Adrenal gland (tissue), 12 donors: ENCODE data around the gene EFHC1. TPM values are rescaled to one million over a fixed set of nuclear protein-coding genes. Genes with fewer than 3 reads are reported as not detected.

Experiments used
- DNase-seq, 7 donors: peaks; one replicate each; pipeline ENCODE4 v3.0.0-alpha.2; 2019 to 2020
- H3K27ac ChIP-seq, 5 donors: fragments of 200-600 bp; sonication (generic) in 4 of 5; 1 replicate in 3 of 5; 2 replicates in 2 of 5; pipeline versions ENCODE4 v1.5.1 to v1.8.0; 2016 to 2020; ENCODE audit warnings: mild to moderate bottlenecking in 1 of 5
- H3K27me3 ChIP-seq: fragments of 200-600 bp; 2 replicates; pipeline ENCODE4 v1.8.0; 2021
- H3K36me3 ChIP-seq, 2 donors: fragments of 200-600 bp; replicated peaks in 1 of 2; 1 replicate in 1 of 2; 2 replicates in 1 of 2; pipeline versions ENCODE4 v1.5.1 to v1.8.0; 2018 to 2022
- H3K4me1 ChIP-seq, 2 donors: fragments of 200-600 bp; replicated peaks in 1 of 2; 1 replicate in 1 of 2; 2 replicates in 1 of 2; pipeline versions ENCODE4 v1.5.1 to v1.8.0; 2018 to 2021
- H3K4me3 ChIP-seq, 4 donors: fragments of 200-600 bp; sonication (generic) in 3 of 4; one replicate each; pipeline ENCODE4 v1.5.1; 2016 to 2018
- H3K9me3 ChIP-seq, 3 donors: fragments of 200-600 bp; sonication (generic) in 1 of 3; replicated peaks in 1 of 3; 1 replicate in 2 of 3; 2 replicates in 1 of 3; pipeline versions ENCODE4 v1.5.1 to v1.8.0; 2016 to 2021
- CTCF ChIP-seq, 6 experiments: fragments of 450-650 bp in 4 of 6; fragments of 200-600 bp in 2 of 6; sonication (generic) in 1 of 6; IDR thresholded peaks; 1 replicate in 5 of 6; 2 replicates in 1 of 6; pipeline versions ENCODE4 v1.5.1 to v1.8.0; 2016 to 2021; ENCODE audit warnings: antibody characterized with exemption in 6 of 6, mild to moderate bottlenecking in 2 of 6, moderate library complexity in 1 of 6
- POLR2A ChIP-seq, 2 donors: fragments of 450-650 bp; IDR thresholded peaks; one replicate each; pipeline ENCODE4 v1.6.1; 2017; ENCODE audit warnings: antibody characterized with exemption in 2 of 2, mild to moderate bottlenecking in 2 of 2, moderate library complexity in 1 of 2
- WGBS, 4 donors: extraction: QIAGEN DNeasy Blood & Tissue Kit in 2 of 4; methylation state at CpG; one replicate each; pipeline versions ENCODE4 v1.1.5 to v1.1.7; 2013 to 2017; 5-methylcytosine and 5-hydroxymethylcytosine counted together
- intact Hi-C, 2 donors: fragments of 100-400 bp; cut with DNase I; formaldehyde crosslinking; loops; one replicate each; pipeline versions ENCODE4 v1.14.1 to v1.15.0; 2022 to 2023
- polyA plus RNA-seq, 3 donors: library from polyadenylated mRNA; stranded (reverse); fragments of 200-250 nt in 2 of 3; fragments of 350-450 nt in 1 of 3; fragmentation: Illumina TruSeq in 1 of 3; extraction: RNeasy Lipid Tissue Mini Kit (QIAGEN cat#74804) in 1 of 3; gene quantifications; one replicate each; pipeline ENCODE4 v1.2.3, GENCODE V29; 2013 to 2014
- total RNA-seq, 9 donors: library from RNA; depleted of rRNA in 4 of 9; stranded (reverse); fragments of >200 nt in 4 of 9; fragments of 120-200 nt in 1 of 9; fragmentation: NEBNext Ultra II Directional in 1 of 9; extraction: Animal tissue kit (Norgen Biotek cat#: 25700) in 1 of 9; gene quantifications; one replicate each; pipeline versions ENCODE4 v1.1.0 to v1.2.4, GENCODE V29; 2013 to 2023
- donor health status: healthy with polysubstance abuse.
- donor health status: Bipolar disorder and iron deficiency.
- donor health status: DM: yes; HTN: yes; CAD: no.
- donor health status: DM: no; HTN: no; CAD: no.
- donor health status: DM: no; HTN: no; CAD: no.
- donor health status: DM: yes; HTN: yes; CAD: no.

EFHC1 gene
- total and polyA plus RNA-seq, 12 donors, result 4.0 to 47.9 (median 16.8) TPM

GRCh38 chr6:52573295-52573694 lies 153.2 kb downstream of the EFHC1 start:
- Histone ChIP-seq H3K36me3 (no peaks in the 10 kb centered on the region), H3K4me3 (no peak overlapping the region), H3K27me3 (no peaks in the 10 kb centered on the region), H3K9me3 (no peaks in the 10 kb centered on the region), H3K27ac (peak overlapping the region in 2 of 5 donors; percentile 23 to 41), H3K4me1 (peaks cover 25 to 40% of the 10 kb centered on the region in 2 donors)
- intact Hi-C loops, result loop anchor here (5.0 to 10.0 kb wide), 3 partner anchors 51 to 148 kb away; partner anchors contain the start of gene EFHC1 (in 1 of the 2)
- TF ChIP-seq CTCF (IDR thresholded peaks at IDR 0.05), result peak in 1 of 6 experiments; percentile 11
- TF ChIP-seq POLR2A (IDR thresholded peaks at IDR 0.05), result no peak
- DNase-seq, result no peak
- 42 to 70% (median 46%) methylated on average over 2 of the region's 2 CpGs for WGBS, 4 donors

Other genes starting within 250 kb of the EFHC1 start
- gene IL17A, start 234.0 kb upstream of the EFHC1 start, total RNA-seq, result not detected
- not detected for gene IL17A, start 234.0 kb upstream of the EFHC1 start, polyA plus RNA-seq
- gene IL17F, start 175.8 kb upstream of the EFHC1 start, total RNA-seq, result not detected
- not detected for gene IL17F, start 175.8 kb upstream of the EFHC1 start, polyA plus RNA-seq
- 10 to 100 TPM; 19.4 to 65.5 (median 25.7) TPM for gene MCM3, start 135.6 kb upstream of the EFHC1 start, total RNA-seq
- 10 to 100 TPM; 10.5 to 31.4 (median 15.9) TPM for gene MCM3, start 135.6 kb upstream of the EFHC1 start, polyA plus RNA-seq
- gene PAQR8, start 58.2 kb upstream of the EFHC1 start, total RNA-seq, result 10 to 100 TPM in 3 of 9 donors, 1 to 10 TPM in 6; 2.3 to 17.1 (median 8.7) TPM
- 1 to 10 TPM; 2.3 to 5.1 (median 2.9) TPM for gene PAQR8, start 58.2 kb upstream of the EFHC1 start, polyA plus RNA-seq
- 10 to 100 TPM in 7 of 9 donors, 1 to 10 TPM in 2; 8.0 to 17.9 (median 10.7) TPM for gene TRAM2, start 156.7 kb downstream of the EFHC1 start, total RNA-seq
- 1 to 10 TPM; 2.2 to 7.0 (median 2.5) TPM for gene TRAM2, start 156.7 kb downstream of the EFHC1 start, polyA plus RNA-seq